Stimulated activated CD4-positive, alpha-beta T cell treated with anti-CD3 and anti-CD28 coated beads, Interleukin-12 subunit alpha, Interleukin-12 subunit beta, amount 100 ng/mL, for 48 hours (primary cell): ENCODE measurements around the gene RSAD2.

Experiments
- DNase-seq, 3 donors: peaks; one replicate each; pipeline ENCODE4 v3.0.0-alpha.2; 2020; ENCODE audit warnings: low read depth in 2 of 3, low spot score in 1 of 3

The RSAD2 gene

GRCh38 chr2:6863792-6864191 lies 13.8 kb upstream of the RSAD2 start:
- no peak for DNase-seq

DNA sequence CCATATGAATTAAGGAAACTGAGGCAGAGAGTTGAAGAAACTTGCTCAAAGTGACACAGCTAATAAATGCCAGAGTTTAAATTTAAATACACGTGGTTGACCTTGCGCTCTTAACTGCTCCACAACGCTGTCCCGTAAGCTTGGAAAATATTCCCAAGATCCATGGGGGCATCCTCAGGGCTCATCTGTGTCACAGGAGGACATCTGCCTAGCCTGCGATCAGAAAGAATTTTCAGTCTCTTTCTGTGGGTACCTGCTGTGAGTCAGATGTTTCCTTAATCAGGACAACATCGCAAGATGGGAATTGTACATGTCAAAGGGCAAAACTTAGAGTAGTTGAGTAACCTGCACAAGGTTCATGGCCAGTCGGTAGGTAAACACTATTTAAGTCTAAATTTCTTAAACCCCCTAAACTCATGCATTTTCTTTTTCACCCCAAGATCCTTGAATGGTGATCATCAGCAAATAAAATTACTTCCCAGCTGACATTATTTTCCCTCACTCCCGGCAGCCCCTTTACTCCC lies 13.3 kb upstream of the RSAD2 start:
- no peak for DNase-seq

DNA sequence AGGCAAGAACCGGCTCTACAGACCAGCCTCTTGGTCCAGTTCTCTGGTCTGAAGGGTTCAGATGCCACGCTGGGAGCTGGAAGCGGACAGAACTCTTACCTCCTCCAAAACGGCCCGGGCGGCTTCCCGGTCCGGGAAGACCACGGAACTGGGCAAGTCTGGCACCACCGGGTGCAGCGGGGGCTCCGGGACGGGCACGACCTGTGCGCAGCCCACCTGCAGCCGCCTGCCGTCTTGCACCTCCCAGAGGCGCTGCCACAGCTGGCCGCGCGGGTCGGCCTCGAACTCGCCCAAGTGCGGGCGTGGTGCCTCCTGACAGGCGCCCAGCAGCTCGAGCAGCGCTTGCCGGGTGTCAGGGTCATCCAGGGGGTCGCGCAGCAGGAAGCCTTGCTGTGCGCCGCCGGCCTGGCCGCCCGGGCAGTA lies 12.6 kb upstream of the RSAD2 start:
- no peak for DNase-seq

DNA sequence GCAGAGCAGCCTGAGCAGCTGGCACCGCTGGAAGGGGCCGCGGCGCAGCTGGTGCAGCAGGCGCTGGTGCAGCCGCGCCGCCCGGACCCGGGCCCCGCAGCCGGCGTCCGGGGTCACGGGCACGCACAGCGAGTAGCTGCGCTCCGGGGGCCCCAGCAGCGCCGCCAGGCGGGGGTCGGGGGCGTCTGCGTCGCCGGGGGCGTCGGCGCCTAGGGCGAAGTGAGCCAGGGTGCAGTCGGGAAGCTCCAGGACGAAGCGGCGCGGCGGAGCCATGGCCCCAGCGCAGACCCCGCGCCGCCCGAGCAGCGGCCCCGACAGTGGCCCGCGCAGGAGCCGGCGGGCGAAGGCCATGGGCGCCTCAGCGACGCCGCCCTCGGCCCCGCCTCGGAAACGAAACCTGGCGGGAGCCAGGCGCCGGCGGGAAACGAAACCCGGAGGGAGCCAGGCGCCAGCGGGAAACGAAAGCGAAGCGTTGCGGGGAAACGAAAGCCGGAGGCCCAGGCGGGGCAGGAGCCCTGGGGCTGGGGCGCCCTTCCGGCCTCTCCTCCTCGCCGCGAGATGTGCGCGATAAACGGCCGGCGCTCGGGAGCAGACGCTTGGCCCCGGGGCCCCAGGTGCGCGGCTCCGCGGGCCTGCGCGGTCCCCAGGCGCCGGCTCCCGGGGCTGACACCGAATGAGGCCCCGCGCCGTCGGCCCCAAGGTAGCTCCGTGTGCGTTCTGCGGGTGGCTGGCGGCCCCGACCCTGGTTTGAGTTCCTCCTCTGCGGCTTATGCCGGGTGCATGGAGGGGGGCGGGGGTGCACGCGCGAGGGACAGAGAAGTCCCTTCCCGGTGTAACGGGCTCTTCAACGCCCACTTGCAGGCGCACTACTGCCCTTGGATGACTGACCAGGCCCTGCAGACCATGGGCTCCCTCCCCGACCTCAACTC lies 12.0 kb upstream of the RSAD2 start, which contains the start of gene CMPK2:
Gene CMPK2, minus strand, starts transcription at position 562 of the 929 bp plus-strand sequence. Its CDS starts 211 bp downstream, at position 351.
- peak; percentile 58 to 75 (median 67) for DNase-seq

GRCh38 chr2:6866275-6866671 lies 11.3 kb upstream of the RSAD2 start:
- DNase-seq = no peak

- DNase-seq = no peak
Observed at GRCh38 chr2:6866982-6867381, 10.6 kb upstream of the RSAD2 start.

DNA sequence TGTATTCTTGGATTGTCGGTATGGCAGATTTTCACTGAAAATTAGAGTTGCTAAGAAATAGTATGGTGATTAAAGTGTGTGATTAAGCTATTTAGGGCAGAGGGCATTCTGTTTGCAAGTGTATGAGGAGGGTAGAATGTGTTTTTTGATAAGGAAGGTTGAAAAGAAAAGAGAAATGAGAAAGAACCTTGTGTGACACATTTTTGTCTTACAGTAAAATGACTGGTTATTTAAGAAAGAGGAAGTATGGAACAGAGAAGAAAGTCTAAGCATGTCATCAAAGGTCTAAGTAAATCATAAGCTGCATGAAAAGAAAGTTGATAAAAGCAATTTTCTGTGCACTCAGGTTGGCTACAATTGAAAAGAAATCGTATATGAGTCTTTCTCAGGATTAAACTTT lies 5.2 kb upstream of the RSAD2 start:
- DNase-seq = no peak

- DNase-seq = no peak
Observed at GRCh38 chr2:6874032-6874431, 3.5 kb upstream of the RSAD2 start.

- no peak for DNase-seq
Observed at GRCh38 chr2:6876309-6876708, 1.3 kb upstream of the RSAD2 start.

DNA sequence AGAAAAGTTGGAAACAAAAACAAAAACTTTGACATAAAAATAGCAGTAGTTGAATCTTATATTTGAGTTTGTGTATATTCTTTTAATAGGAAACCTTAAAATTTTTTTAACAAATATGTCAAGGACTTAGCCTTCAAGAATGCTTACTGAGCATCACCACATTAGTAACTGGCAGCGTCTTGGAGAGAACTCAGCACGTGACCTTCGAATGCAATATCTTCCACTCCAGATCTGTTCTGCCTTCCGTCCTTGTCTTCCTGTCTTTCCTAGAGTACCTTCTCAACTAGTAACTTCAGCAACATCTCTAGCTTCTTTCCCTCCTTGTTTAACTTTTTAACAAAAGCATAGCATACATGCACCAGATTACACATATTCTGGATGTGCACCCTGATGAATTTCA lies 972 bp downstream of the RSAD2 start:
- DNase-seq = no peak

GRCh38 chr2:6879011-6879410 lies 1.4 kb downstream of the RSAD2 start:
- DNase-seq = no peak

DNA sequence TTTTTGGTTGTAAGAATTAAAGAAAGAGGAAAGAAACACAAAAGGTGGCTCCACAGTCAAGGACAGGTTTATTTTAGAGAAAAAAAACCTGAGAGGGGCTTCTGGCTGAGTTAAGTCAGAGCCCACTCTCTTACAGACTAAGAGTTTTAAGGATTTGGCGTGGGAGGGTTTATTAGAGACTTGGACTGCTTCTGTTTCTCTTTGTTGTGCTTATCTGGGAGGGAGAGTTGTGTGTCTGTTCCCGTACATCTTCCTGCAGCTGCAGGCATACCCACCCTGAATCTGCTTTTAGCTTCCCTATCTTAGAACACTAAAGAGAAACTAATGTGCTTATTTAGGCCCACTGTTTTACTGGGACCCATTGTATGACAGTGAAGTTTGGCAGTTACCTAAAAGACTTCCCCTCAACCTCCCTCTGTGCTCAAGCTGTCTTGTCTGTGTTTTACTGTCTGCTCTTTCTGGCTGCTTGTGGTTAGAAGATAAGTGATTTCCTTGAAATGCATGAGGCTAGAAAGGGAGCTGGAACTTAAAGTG lies 2.7 kb downstream of the RSAD2 start:
- DNase-seq = no peak

DNA sequence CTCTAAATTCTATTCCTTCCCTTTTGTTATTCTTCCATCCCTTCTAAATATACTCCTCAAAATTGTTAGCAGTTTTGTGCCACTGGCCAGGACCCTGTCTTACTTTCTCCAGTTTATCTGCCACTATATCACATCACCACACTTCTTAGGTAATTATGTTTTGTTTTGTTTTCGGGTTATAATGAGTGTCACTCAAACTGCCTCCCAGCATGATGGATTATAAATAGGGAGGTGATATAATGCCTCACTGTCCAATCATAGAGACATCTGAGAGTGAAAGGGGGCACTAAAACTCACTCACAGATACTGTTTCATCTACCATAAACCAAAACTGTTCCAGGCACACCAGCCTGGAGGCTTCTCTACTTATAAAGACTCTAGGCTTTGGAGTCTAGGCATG lies 3.5 kb downstream of the RSAD2 start:
- DNase-seq = no peak

DNA sequence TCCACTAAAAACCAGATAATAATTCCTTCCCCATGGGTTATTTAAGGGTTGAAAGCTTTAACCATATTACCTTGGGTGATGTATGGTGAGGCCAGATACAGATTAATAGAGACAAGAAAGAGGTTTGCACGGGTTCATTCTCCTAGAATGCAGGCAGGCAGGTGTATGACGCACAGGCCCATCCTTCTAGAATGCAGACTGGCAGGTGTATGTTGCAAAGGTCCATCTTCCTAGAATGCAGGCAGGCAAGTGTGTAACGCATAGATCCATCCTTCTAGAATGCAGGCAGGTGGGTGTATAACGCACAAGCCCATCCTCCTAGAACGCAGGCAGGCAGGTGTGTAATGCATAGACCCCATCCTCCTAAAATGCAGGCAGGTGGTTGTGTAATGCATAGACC lies 3.9 kb downstream of the RSAD2 start:
- DNase-seq = no peak

- DNase-seq = no peak
Observed at GRCh38 chr2:6883448-6884122, 6.0 kb downstream of the RSAD2 start.

GRCh38 chr2:6885551-6885950 lies 8.0 kb downstream of the RSAD2 start:
- DNase-seq = no peak

GRCh38 chr2:6885968-6886367 lies 8.4 kb downstream of the RSAD2 start:
- no peak for DNase-seq

DNA sequence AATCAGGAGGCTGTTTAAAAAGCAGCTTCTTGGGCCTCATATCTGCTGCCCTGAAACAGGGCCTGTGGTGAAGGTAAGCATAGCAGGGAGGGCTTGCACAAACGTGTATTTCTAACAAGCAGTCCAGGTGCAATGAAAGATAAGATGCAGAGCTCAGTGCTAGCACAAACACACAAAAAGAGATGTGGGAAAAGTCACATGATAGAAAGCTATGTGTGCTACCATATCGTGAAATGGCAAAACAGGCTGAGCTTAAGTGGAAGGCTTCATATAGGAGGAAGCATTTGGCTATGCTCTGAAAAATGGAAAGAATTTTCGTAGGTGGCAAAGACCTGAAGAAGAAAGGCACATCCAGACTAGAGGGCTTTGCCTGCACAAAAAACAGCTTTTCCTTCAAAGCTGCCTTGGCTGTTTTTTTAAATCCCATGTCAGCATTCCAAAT lies 10.2 kb downstream of the RSAD2 start:
- DNase-seq = no peak

DNA sequence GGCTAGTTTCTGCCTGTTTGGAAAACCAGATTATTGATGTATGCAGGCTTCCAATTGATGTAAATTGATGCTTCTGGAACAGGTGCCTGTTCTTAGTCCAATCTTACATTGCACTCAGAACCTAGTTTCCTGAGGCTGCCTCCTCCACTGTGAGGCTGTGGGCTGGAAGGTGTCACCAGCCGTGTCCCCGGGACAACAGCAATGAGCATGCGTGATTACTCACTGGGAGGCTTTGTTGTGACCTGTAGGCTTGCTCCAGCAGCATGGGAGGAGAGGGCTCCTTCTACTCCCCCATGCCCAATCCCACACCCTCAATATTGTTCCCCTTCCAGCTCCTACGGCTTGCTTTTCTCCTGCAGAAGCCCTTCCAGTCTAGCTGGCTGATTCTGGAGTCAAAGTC lies 11.1 kb downstream of the RSAD2 start:
- DNase-seq = no peak

GRCh38 chr2:6893876-6894482 lies 16.4 kb downstream of the RSAD2 start:
- DNase-seq = no peak
